Endothelial cell of umbilical vein (primary cell): ENCODE data around the gene RASGEF1C.

ENCODE experiments used
- EZH2 ChIP-seq: IDR thresholded peaks from 2 replicates; pipeline ENCODE4 v1.6.1; 2012; ENCODE audit warnings: borderline replicate concordance, low read depth, mild to moderate bottlenecking, moderate library complexity, low read length, inconsistent platforms; ENCODE audit not compliant: severe bottlenecking
- FOS ChIP-seq: IDR thresholded peaks from 2 replicates; pipeline ENCODE4 v1.6.1; 2011; ENCODE audit warnings: mild to moderate bottlenecking, low read length, moderate library complexity, borderline replicate concordance; ENCODE audit not compliant: insufficient read depth
- GATA2 ChIP-seq: IDR thresholded peaks from 2 replicates; pipeline ENCODE4 v1.7.0; 2011; ENCODE audit warnings: low read depth, mild to moderate bottlenecking, moderate library complexity, mixed read lengths, low read length; ENCODE audit not compliant: insufficient read length, insufficient read depth
- POLR2A ChIP-seq: IDR thresholded peaks from 2 replicates; pipeline ENCODE4 v1.6.1; 2012; ENCODE audit warnings: low read depth, mild to moderate bottlenecking, control low read depth, low read length
- POLR2AphosphoS5 ChIP-seq: IDR thresholded peaks from 2 replicates; pipeline ENCODE4 v1.6.1; 2012; ENCODE audit warnings: low read depth, mild to moderate bottlenecking, control low read depth, low read length, moderate library complexity; ENCODE audit not compliant: insufficient read depth
- TF ChIP-seq, protein P1 (sequence below), 2 donors: IDR thresholded peaks; 1 replicate in 1 of 2; 2 replicates in 1 of 2; pipeline ENCODE4 v1.5.1; 2011; ENCODE audit warnings: low read length in 2 of 2, mild to moderate bottlenecking in 2 of 2, moderate library complexity in 2 of 2, control low read depth in 1 of 2, inconsistent platforms in 1 of 2, low read depth in 1 of 2; ENCODE audit not compliant: insufficient read depth in 1 of 2; ENCODE audit errors: extremely low read depth in 1 of 2
- TF ChIP-seq, protein P2 (sequence below): IDR thresholded peaks from 2 replicates; pipeline ENCODE4 v1.6.1; 2011; ENCODE audit not compliant: insufficient read depth, insufficient read length

DNA sequence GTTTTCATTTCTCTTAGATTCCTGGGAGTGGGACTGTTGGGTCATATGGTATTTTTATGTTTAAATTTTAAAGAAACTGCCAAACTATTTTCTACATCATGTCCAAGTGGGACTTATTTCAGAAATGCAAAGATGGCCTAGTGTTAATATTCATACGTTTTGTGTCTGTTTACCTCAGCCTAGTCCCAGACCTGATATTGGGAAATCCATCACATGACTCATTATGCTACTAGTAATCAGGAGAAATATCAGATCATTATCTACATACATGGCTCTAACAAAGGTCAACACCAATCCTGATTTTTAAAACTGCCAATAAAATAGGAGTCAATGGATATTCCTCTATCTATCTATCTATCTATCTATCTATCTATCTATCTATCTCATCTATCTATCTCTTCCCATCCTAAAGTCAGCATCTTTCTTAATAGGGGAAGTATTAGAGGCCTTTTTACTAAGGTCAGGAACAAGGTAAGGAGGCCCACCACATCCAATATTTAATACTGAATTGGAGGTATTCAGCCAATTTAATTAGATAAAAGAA, 4.7 kb downstream of the RASGEF1C start:
- TF ChIP-seq, protein P1, sequence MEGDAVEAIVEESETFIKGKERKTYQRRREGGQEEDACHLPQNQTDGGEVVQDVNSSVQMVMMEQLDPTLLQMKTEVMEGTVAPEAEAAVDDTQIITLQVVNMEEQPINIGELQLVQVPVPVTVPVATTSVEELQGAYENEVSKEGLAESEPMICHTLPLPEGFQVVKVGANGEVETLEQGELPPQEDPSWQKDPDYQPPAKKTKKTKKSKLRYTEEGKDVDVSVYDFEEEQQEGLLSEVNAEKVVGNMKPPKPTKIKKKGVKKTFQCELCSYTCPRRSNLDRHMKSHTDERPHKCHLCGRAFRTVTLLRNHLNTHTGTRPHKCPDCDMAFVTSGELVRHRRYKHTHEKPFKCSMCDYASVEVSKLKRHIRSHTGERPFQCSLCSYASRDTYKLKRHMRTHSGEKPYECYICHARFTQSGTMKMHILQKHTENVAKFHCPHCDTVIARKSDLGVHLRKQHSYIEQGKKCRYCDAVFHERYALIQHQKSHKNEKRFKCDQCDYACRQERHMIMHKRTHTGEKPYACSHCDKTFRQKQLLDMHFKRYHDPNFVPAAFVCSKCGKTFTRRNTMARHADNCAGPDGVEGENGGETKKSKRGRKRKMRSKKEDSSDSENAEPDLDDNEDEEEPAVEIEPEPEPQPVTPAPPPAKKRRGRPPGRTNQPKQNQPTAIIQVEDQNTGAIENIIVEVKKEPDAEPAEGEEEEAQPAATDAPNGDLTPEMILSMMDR (IDR thresholded peaks at IDR 0.05; ENCODE audit: extremely low read depth in 1 of 2, insufficient read depth in 1 of 2, low read depth in 1 of 2, low read length in 2 of 2): no peak
- TF ChIP-seq EZH2: no peak
- no peak for TF ChIP-seq POLR2AphosphoS5
- no peak for TF ChIP-seq POLR2A
- no peak for TF ChIP-seq GATA2
- TF ChIP-seq, protein P2, sequence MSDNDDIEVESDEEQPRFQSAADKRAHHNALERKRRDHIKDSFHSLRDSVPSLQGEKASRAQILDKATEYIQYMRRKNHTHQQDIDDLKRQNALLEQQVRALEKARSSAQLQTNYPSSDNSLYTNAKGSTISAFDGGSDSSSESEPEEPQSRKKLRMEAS: no peak
- no peak for TF ChIP-seq FOS
